ENCODE results near the gene SPECC1.

DNA sequence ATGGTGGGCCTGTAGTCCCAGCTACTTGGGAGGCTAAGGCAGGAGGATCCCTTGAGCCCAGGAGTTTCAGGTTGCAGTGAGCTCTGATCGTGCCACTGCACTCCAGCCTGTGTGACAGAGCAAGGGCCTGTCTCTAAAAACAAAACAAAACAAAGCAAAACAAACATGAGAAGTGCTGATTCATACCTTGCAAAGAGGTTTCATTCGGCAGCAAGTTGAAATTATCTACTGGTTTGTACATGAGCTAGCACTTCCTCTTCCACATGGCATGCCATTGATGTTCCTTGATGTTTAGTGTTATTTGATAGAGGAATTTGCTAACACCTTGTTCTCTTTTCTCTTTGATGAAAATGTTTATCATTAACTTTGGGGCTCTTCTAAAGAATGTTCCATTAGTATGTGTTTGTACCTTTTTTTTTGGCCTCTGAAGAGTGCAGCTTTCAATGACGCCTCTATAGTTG is 50.6 kb downstream of the SPECC1 start:
- TF ChIP-seq EZH2phosphoT487 (IDR thresholded peaks at IDR 0.05; ENCODE audit: borderline replicate concordance, low read length): no peak
- TF ChIP-seq, protein P1, sequence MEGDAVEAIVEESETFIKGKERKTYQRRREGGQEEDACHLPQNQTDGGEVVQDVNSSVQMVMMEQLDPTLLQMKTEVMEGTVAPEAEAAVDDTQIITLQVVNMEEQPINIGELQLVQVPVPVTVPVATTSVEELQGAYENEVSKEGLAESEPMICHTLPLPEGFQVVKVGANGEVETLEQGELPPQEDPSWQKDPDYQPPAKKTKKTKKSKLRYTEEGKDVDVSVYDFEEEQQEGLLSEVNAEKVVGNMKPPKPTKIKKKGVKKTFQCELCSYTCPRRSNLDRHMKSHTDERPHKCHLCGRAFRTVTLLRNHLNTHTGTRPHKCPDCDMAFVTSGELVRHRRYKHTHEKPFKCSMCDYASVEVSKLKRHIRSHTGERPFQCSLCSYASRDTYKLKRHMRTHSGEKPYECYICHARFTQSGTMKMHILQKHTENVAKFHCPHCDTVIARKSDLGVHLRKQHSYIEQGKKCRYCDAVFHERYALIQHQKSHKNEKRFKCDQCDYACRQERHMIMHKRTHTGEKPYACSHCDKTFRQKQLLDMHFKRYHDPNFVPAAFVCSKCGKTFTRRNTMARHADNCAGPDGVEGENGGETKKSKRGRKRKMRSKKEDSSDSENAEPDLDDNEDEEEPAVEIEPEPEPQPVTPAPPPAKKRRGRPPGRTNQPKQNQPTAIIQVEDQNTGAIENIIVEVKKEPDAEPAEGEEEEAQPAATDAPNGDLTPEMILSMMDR (IDR thresholded peaks at IDR 0.05; ENCODE audit: low read depth, low read length, poor library complexity, severe bottlenecking): no peak
